Adrenal gland (tissue), 12 donors: ENCODE data around the gene ZSCAN10. TPM values are rescaled to one million over a fixed set of nuclear protein-coding genes. Genes with fewer than 3 reads are reported as not detected.
A peak's percentile ranks its signal among the peaks of the same experiment; 100 is the strongest.

Experiments
- DNase-seq, 7 donors: peaks; one replicate each; pipeline ENCODE4 v3.0.0-alpha.2; 2019 to 2020
- H3K27ac ChIP-seq, 5 donors: fragments of 200-600 bp; sonication (generic) in 4 of 5; 1 replicate in 3 of 5; 2 replicates in 2 of 5; pipeline versions ENCODE4 v1.5.1 to v1.8.0; 2016 to 2020; ENCODE audit warnings: mild to moderate bottlenecking in 1 of 5
- H3K27me3 ChIP-seq: fragments of 200-600 bp; 2 replicates; pipeline ENCODE4 v1.8.0; 2021
- H3K36me3 ChIP-seq, 2 donors: fragments of 200-600 bp; replicated peaks in 1 of 2; 1 replicate in 1 of 2; 2 replicates in 1 of 2; pipeline versions ENCODE4 v1.5.1 to v1.8.0; 2018 to 2022
- H3K4me1 ChIP-seq, 2 donors: fragments of 200-600 bp; replicated peaks in 1 of 2; 1 replicate in 1 of 2; 2 replicates in 1 of 2; pipeline versions ENCODE4 v1.5.1 to v1.8.0; 2018 to 2021
- H3K4me3 ChIP-seq, 4 donors: fragments of 200-600 bp; sonication (generic) in 3 of 4; one replicate each; pipeline ENCODE4 v1.5.1; 2016 to 2018
- H3K9me3 ChIP-seq, 3 donors: fragments of 200-600 bp; sonication (generic) in 1 of 3; replicated peaks in 1 of 3; 1 replicate in 2 of 3; 2 replicates in 1 of 3; pipeline versions ENCODE4 v1.5.1 to v1.8.0; 2016 to 2021
- CTCF ChIP-seq, 6 experiments: fragments of 450-650 bp in 4 of 6; fragments of 200-600 bp in 2 of 6; sonication (generic) in 1 of 6; IDR thresholded peaks; 1 replicate in 5 of 6; 2 replicates in 1 of 6; pipeline versions ENCODE4 v1.5.1 to v1.8.0; 2016 to 2021; ENCODE audit warnings: antibody characterized with exemption in 6 of 6, mild to moderate bottlenecking in 2 of 6, moderate library complexity in 1 of 6
- POLR2A ChIP-seq, 2 donors: fragments of 450-650 bp; IDR thresholded peaks; one replicate each; pipeline ENCODE4 v1.6.1; 2017; ENCODE audit warnings: antibody characterized with exemption in 2 of 2, mild to moderate bottlenecking in 2 of 2, moderate library complexity in 1 of 2
- WGBS, 4 donors: extraction: QIAGEN DNeasy Blood & Tissue Kit in 2 of 4; methylation state at CpG; one replicate each; pipeline versions ENCODE4 v1.1.5 to v1.1.7; 2013 to 2017; 5-methylcytosine and 5-hydroxymethylcytosine counted together
- intact Hi-C, 2 donors: fragments of 100-400 bp; cut with DNase I; formaldehyde crosslinking; loops; one replicate each; pipeline versions ENCODE4 v1.14.1 to v1.15.0; 2022 to 2023
- polyA plus RNA-seq, 3 donors: library from polyadenylated mRNA; stranded (reverse); fragments of 200-250 nt in 2 of 3; fragments of 350-450 nt in 1 of 3; fragmentation: Illumina TruSeq in 1 of 3; extraction: RNeasy Lipid Tissue Mini Kit (QIAGEN cat#74804) in 1 of 3; gene quantifications; one replicate each; pipeline ENCODE4 v1.2.3, GENCODE V29; 2013 to 2014
- total RNA-seq, 9 donors: library from RNA; depleted of rRNA in 4 of 9; stranded (reverse); fragments of >200 nt in 4 of 9; fragments of 120-200 nt in 1 of 9; fragmentation: NEBNext Ultra II Directional in 1 of 9; extraction: Animal tissue kit (Norgen Biotek cat#: 25700) in 1 of 9; gene quantifications; one replicate each; pipeline versions ENCODE4 v1.1.0 to v1.2.4, GENCODE V29; 2013 to 2023
- donor health status: healthy with polysubstance abuse.
- donor health status: Bipolar disorder and iron deficiency.
- donor health status: DM: yes; HTN: yes; CAD: no.
- donor health status: DM: no; HTN: no; CAD: no.
- donor health status: DM: no; HTN: no; CAD: no.
- donor health status: DM: yes; HTN: yes; CAD: no.

Gene ZSCAN10
- total and polyA plus RNA-seq, 12 donors = 0.11 to 0.50 (median 0.14) TPM; not detected in 8

GRCh38 chr16:3065742-3066439, 33.2 kb downstream of the ZSCAN10 start:
- Histone ChIP-seq H3K4me1 (peaks cover 0 to 12% of the 10 kb centered on the region in 2 donors), H3K36me3 (no peaks in the 10 kb centered on the region), H3K27ac (peak overlapping the region in 1 of 5 donors; percentile 4), H3K9me3 (no peaks in the 10 kb centered on the region), H3K4me3 (peak overlapping the region in 1 of 4 donors; percentile 16), H3K27me3 (no peaks in the 10 kb centered on the region)
- no peak for TF ChIP-seq POLR2A (IDR thresholded peaks at IDR 0.05)
- no peak for TF ChIP-seq CTCF (IDR thresholded peaks at IDR 0.05)
- WGBS, 4 donors = 77 to 82% (median 80%) methylated on average over 19 to 26 of the region's 26 CpGs
- DNase-seq = no peak
- intact Hi-C loops = no loop called here

- TF ChIP-seq CTCF (IDR thresholded peaks at IDR 0.05) = no peak
- TF ChIP-seq POLR2A (IDR thresholded peaks at IDR 0.05) = no peak
- H3K4me1 ChIP-seq = peaks cover 0 to 12% of the 10 kb centered on the region in 2 donors
- intact Hi-C loops = no loop called here
- 43 to 50% (median 48%) methylated on average over 12 to 13 of the region's 13 CpGs for WGBS, 4 donors
- H3K9me3 ChIP-seq = no peaks in the 10 kb centered on the region
- no peaks in the 10 kb centered on the region for H3K36me3 ChIP-seq
- H3K4me3 ChIP-seq = peak within 1 kb of the TSS in 1 of 4 donors; percentile 16
- no peaks in the 10 kb centered on the region for H3K27me3 ChIP-seq
- H3K27ac ChIP-seq = peak within 1 kb of the TSS in 1 of 5 donors; percentile 4
- peak; percentile 60 to 85 (median 78) for DNase-seq
Observed at GRCh38 chr16:3065069-3065741, 33.9 kb downstream of the ZSCAN10 start, which contains the start of gene IL32. IL32 (plus strand) TSS chr16:3065640; CDS start chr16:3065812, 172 bp downstream.

- DNase-seq = no peak
- H3K4me3 ChIP-seq = no peak overlapping the region
- H3K27me3 ChIP-seq = no peaks in the 10 kb centered on the region
- no peaks in the 10 kb centered on the region for H3K9me3 ChIP-seq
- TF ChIP-seq POLR2A (IDR thresholded peaks at IDR 0.05) (no peak), CTCF (IDR thresholded peaks at IDR 0.05) (no peak)
- peaks cover 4 to 20% of the 10 kb centered on the region in 2 donors for H3K4me1 ChIP-seq
- intact Hi-C loops = no loop called here
- WGBS, 4 donors = 91 to 96% (median 93%) methylated on average over 8 of the region's 8 CpGs
- no peaks in the 10 kb centered on the region for H3K36me3 ChIP-seq
- H3K27ac ChIP-seq = no peak overlapping the region
Observed at GRCh38 chr16:3063625-3064386, 35.3 kb downstream of the ZSCAN10 start.

GRCh38 chr16:3062553-3062952, 36.5 kb downstream of the ZSCAN10 start:
- no peak for TF ChIP-seq CTCF (IDR thresholded peaks at IDR 0.05)
- TF ChIP-seq POLR2A (IDR thresholded peaks at IDR 0.05) = no peak
- no peaks in the 10 kb centered on the region for H3K27me3 ChIP-seq
- no peak overlapping the region for H3K4me3 ChIP-seq
- no peak for DNase-seq
- WGBS, 4 donors = 80 to 83% (median 81%) methylated on average over 6 of the region's 6 CpGs
- H3K9me3 ChIP-seq = no peaks in the 10 kb centered on the region
- H3K36me3 ChIP-seq = no peaks in the 10 kb centered on the region
- no peak overlapping the region for H3K27ac ChIP-seq
- H3K4me1 ChIP-seq = peaks cover 9 to 29% of the 10 kb centered on the region in 2 donors
- intact Hi-C loops = no loop called here
